Mesothelial cell of epicardium (in vitro differentiated cells): ENCODE measurements around the gene LRRC36. TPM values are rescaled to one million over a fixed set of nuclear protein-coding genes. Genes with fewer than 3 reads are reported as not detected.

Experiments used
- DNase-seq, 2 experiments: peaks; one replicate each; pipeline ENCODE4 v3.0.0; 2021; ENCODE audit warnings: low spot score in 2 of 2; ENCODE audit not compliant: unreplicated experiment in 2 of 2
- H3K27ac Mint-ChIP-seq: 2 replicates; pipeline ENCODE4 v1.8.0; 2021; ENCODE audit warnings: mixed read lengths
- H3K27me3 Mint-ChIP-seq: 2 replicates; pipeline ENCODE4 v1.8.0; 2021; ENCODE audit warnings: low read depth, mixed read lengths
- H3K36me3 Mint-ChIP-seq: 2 replicates; pipeline ENCODE4 v1.8.0; 2021; ENCODE audit warnings: mixed read lengths
- H3K4me1 Mint-ChIP-seq: 2 replicates; pipeline ENCODE4 v1.8.0; 2021; ENCODE audit warnings: mixed read lengths
- H3K4me3 Mint-ChIP-seq: 2 replicates; pipeline ENCODE4 v1.8.0; 2021; ENCODE audit warnings: mild to moderate bottlenecking, moderate library complexity, mixed read lengths
- H3K9me3 Mint-ChIP-seq: 2 replicates; pipeline ENCODE4 v1.8.0; 2021; ENCODE audit warnings: mixed read lengths
- CTCF ChIP-seq: fragments of 200-600 bp; sonication (generic); IDR thresholded peaks from one replicate; pipeline ENCODE4 v1.5.0; 2021; ENCODE audit warnings: antibody characterized with exemption; ENCODE audit not compliant: unreplicated experiment
- total RNA-seq: library from RNA; stranded (reverse); gene quantifications from 3 replicates; pipeline ENCODE4 v1.2.1, GENCODE V29; 2021

LRRC36 gene
- total RNA-seq, 1 donor from 2014 or later = 0.20 TPM

- no peaks in the 10 kb centered on the region for H3K9me3 Mint-ChIP-seq
- peak; percentile 49 for TF ChIP-seq CTCF
- H3K4me3 Mint-ChIP-seq = peak within 1 kb of the TSS; percentile 65
- no peaks in the 10 kb centered on the region for H3K27me3 Mint-ChIP-seq
- H3K4me1 Mint-ChIP-seq = peaks cover 5% of the 10 kb centered on the region
- peaks cover 3% of the 10 kb centered on the region for H3K36me3 Mint-ChIP-seq
- DNase-seq = peak; percentile 48 to 76
- no peak within 1 kb of the TSS for H3K27ac Mint-ChIP-seq
These were observed 47.1 kb upstream of the LRRC36 start, which contains the start of gene PLEKHG4 for GRCh38 chr16:67279296-67280089. Gene PLEKHG4 (plus strand): TSS chr16:67279532. CDS start chr16:67280045, 513 bp downstream.

- peaks cover 3% of the 10 kb centered on the region for H3K36me3 Mint-ChIP-seq
- no peak overlapping the region for H3K27ac Mint-ChIP-seq
- peak overlapping the region; percentile 24 for H3K4me3 Mint-ChIP-seq
- no peaks in the 10 kb centered on the region for H3K9me3 Mint-ChIP-seq
- no peaks in the 10 kb centered on the region for H3K27me3 Mint-ChIP-seq
- DNase-seq = no peak
- peaks cover 5% of the 10 kb centered on the region for H3K4me1 Mint-ChIP-seq
- no peak for TF ChIP-seq CTCF
These were observed 46.3 kb upstream of the LRRC36 start for GRCh38 chr16:67280090-67281015.

- H3K27me3 Mint-ChIP-seq = no peaks in the 10 kb centered on the region
- TF ChIP-seq CTCF = no peak
- H3K36me3 Mint-ChIP-seq = peaks cover 3% of the 10 kb centered on the region
- no peaks in the 10 kb centered on the region for H3K9me3 Mint-ChIP-seq
- no peak for DNase-seq
- H3K4me1 Mint-ChIP-seq = peaks cover 5% of the 10 kb centered on the region
- H3K27ac Mint-ChIP-seq = no peak overlapping the region
- H3K4me3 Mint-ChIP-seq = no peak overlapping the region
These were observed 44.8 kb upstream of the LRRC36 start for GRCh38 chr16:67281536-67282446.

GRCh38 chr16:67282447-67282805, 44.2 kb upstream of the LRRC36 start:
- Mint-ChIP-seq H3K27ac (no peak overlapping the region), H3K9me3 (no peaks in the 10 kb centered on the region), H3K27me3 (no peaks in the 10 kb centered on the region), H3K4me1 (peaks cover 5% of the 10 kb centered on the region), H3K36me3 (peaks cover 3% of the 10 kb centered on the region), H3K4me3 (no peak overlapping the region)
- no peak for TF ChIP-seq CTCF
- DNase-seq = no peak
